GM12874 (cell line): ENCODE data around the gene SETBP1.

Experiments
- TF ChIP-seq, protein P1 (sequence below): IDR thresholded peaks from 2 replicates; pipeline ENCODE4 v1.5.1; 2011; ENCODE audit warnings: low read depth, mild to moderate bottlenecking, control low read depth, low read length, moderate library complexity; ENCODE audit not compliant: insufficient read depth

The SETBP1 gene

GRCh38 chr18:45007531-45007930, 326.8 kb downstream of the SETBP1 start:
- TF ChIP-seq, protein P1, sequence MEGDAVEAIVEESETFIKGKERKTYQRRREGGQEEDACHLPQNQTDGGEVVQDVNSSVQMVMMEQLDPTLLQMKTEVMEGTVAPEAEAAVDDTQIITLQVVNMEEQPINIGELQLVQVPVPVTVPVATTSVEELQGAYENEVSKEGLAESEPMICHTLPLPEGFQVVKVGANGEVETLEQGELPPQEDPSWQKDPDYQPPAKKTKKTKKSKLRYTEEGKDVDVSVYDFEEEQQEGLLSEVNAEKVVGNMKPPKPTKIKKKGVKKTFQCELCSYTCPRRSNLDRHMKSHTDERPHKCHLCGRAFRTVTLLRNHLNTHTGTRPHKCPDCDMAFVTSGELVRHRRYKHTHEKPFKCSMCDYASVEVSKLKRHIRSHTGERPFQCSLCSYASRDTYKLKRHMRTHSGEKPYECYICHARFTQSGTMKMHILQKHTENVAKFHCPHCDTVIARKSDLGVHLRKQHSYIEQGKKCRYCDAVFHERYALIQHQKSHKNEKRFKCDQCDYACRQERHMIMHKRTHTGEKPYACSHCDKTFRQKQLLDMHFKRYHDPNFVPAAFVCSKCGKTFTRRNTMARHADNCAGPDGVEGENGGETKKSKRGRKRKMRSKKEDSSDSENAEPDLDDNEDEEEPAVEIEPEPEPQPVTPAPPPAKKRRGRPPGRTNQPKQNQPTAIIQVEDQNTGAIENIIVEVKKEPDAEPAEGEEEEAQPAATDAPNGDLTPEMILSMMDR: no peak

DNA sequence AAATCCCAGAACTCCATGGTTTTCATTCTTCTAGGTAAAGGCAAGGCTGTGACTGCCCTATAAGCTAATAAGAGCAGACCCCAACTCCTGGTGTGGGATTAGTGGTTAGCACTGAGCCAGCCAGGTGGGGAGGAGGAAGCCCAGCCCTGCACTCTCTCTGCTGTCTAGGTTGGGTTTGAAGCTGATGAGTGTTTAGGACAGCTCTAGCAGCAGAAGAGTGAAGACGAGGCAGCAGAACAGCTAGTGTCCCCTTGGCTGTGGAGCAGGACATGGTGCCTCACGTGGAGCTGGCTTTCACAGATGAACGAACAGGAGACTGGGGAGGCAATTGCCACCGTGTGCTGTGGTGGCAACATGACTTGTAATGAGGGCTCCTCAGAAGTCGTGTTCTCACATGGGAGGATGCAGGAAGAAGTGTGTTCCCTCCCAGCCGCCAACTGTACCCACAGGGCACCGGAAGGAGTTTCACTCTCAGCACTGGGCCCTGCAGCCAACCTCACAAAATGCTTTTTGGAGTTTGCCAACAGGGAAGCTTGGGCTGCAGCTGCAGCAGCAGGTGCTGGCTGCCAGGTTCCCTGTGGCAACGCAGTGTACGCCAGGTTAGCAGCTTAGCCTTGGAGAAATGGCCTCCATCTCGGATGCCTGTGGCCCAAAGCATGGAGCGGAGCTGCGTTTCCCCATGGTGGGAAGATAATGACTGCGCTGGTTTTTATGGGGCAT, 328.2 kb downstream of the SETBP1 start:
- TF ChIP-seq, protein P1: no peak

GRCh38 chr18:45009756-45010155, 329.1 kb downstream of the SETBP1 start:
- TF ChIP-seq, protein P1: no peak

GRCh38 chr18:45012286-45012685, 331.6 kb downstream of the SETBP1 start:
- TF ChIP-seq, protein P1: no peak

- TF ChIP-seq, protein P1: no peak
Observed at GRCh38 chr18:45014047-45014501, 333.4 kb downstream of the SETBP1 start.

DNA sequence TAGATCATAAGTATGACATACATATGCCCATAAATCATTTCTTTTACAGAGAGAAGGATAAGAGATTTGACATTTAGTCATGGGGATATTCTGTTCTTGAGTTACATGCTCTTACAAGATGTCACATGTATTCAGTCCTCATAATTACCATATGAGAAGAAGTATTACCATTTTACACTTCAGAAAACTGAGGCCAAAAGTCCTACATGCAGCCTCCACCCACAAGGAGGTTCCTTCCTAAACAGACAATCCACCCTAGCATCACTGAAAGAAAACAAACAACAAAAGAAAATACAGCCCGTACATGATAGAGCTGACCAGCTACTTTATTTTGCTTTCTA, 335.1 kb downstream of the SETBP1 start:
- TF ChIP-seq, protein P1: no peak

DNA sequence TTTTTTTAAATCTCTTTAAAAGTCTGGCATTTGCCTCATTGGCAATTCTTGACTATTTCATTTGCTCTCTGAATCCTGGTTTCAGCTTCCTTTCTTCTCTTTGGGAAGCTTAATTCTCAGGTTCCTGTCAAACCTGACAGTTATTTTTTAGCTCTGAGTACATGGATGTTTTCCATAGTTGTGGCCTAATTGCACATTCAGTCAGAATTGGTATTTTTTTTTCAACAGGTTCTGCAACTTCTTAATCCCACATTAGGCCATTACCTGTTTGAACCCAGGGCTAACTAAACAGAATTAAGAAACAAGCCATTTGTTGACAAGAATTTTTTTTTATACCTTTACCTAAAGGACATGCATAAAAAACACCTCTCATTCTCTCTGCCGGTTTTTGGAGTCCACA, 338.8 kb downstream of the SETBP1 start:
- TF ChIP-seq, protein P1: no peak
